Ectodermal cell (in vitro differentiated cells): ENCODE data around the gene PRKCA.

Source experiments
- H3K27ac ChIP-seq: 2 replicates; pipeline ENCODE4 v1.7.0; 2013; ENCODE audit warnings: mild to moderate bottlenecking, low read depth, low read length; ENCODE audit not compliant: insufficient read depth, poor library complexity, severe bottlenecking
- H3K27me3 ChIP-seq: 2 replicates; pipeline ENCODE4 v1.7.0; 2013; ENCODE audit warnings: mild to moderate bottlenecking, low read length; ENCODE audit not compliant: insufficient read depth, control insufficient read depth, poor library complexity, severe bottlenecking
- H3K36me3 ChIP-seq: one replicate; pipeline ENCODE4 v1.7.0; 2013; ENCODE audit warnings: low read length; ENCODE audit not compliant: control insufficient read depth, insufficient read depth
- H3K4me1 ChIP-seq: one replicate; pipeline ENCODE4 v1.7.0; 2013; ENCODE audit warnings: low read length; ENCODE audit not compliant: control insufficient read depth, insufficient read depth
- H3K4me3 ChIP-seq: 2 replicates; pipeline ENCODE4 v1.7.0; 2013; ENCODE audit warnings: low read depth, low read length, control low read depth; ENCODE audit not compliant: insufficient read depth
- H3K9me3 ChIP-seq: 2 replicates; pipeline ENCODE4 v1.7.0; 2013; ENCODE audit warnings: mild to moderate bottlenecking, low read length, moderate library complexity; ENCODE audit not compliant: control insufficient read depth
- WGBS, 2 experiments: methylation state at CpG; one replicate each; pipeline ENCODE4 v1.1.7; 2013; ENCODE audit warnings: missing lambda C conversion rate in 2 of 2; 5-methylcytosine and 5-hydroxymethylcytosine counted together

The PRKCA gene

DNA sequence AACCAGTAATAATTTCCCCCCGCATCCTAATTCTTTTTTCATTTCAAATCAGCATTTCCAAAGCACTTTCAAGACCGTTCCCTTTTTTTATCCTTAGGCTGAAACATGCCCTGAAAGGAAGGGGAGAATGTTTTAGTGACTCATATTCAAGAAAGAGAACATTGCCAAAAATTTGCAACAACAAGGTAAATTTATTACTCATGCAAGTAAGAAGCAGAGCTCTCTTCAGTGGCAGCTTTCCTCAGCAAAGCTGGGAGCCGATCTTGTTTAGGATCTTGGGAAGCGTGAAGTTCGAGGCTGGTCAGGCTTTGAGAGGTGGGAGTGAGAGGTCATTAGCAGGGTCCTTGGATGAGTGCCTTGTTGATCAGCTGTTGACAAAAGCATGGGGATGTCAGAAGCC lies 129.5 kb downstream of the PRKCA start:
- no peaks in the 10 kb centered on the region for H3K9me3 ChIP-seq
- H3K36me3 ChIP-seq: no peaks in the 10 kb centered on the region
- H3K4me3 ChIP-seq: no peak overlapping the region
- H3K27me3 ChIP-seq: no peaks in the 10 kb centered on the region
- peaks cover 18% of the 10 kb centered on the region for H3K4me1 ChIP-seq
- WGBS, 2 experiments: 92 to 95% methylated on average over 4 to 5 of the region's 5 CpGs
- no peak overlapping the region for H3K27ac ChIP-seq

GRCh38 chr17:66432411-66432957 lies 130.1 kb downstream of the PRKCA start:
- Histone ChIP-seq H3K9me3 (no peaks in the 10 kb centered on the region), H3K4me3 (no peak overlapping the region), H3K4me1 (peaks cover 18% of the 10 kb centered on the region), H3K27ac (no peak overlapping the region), H3K36me3 (no peaks in the 10 kb centered on the region), H3K27me3 (no peaks in the 10 kb centered on the region)
- 61 to 73% methylated on average over 2 of the region's 2 CpGs for WGBS, 2 experiments

- 84 to 90% methylated on average over 5 of the region's 5 CpGs for WGBS, 2 experiments
- no peak overlapping the region for H3K4me3 ChIP-seq
Measured at GRCh38 chr17:66432996-66433551, 130.7 kb downstream of the PRKCA start.

DNA sequence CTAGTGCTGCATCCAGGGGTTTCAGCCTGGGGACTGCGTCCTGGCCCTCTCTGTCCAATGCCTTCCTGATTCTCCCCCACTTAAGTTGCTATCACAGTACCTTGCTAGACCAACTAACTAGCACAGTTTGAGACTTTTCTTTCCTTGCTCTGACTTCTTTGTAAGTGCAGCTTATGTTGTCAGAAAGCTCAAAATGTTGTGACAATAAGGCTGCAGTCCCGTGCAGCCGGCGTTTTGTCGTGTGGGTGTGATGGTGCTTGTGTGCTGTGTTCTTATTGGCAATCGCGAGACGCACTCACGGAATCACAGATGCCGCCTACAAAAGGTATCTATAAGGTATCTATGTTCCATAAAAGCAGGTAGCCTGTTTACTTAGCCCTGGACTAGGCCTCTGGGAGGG lies 132.8 kb downstream of the PRKCA start:
- Histone ChIP-seq H3K27ac (no peak overlapping the region), H3K4me3 (no peak overlapping the region), H3K36me3 (no peaks in the 10 kb centered on the region), H3K27me3 (no peaks in the 10 kb centered on the region), H3K4me1 (peaks cover 18% of the 10 kb centered on the region), H3K9me3 (no peaks in the 10 kb centered on the region)
- 93 to 97% methylated on average over 10 of the region's 10 CpGs for WGBS, 2 experiments

More at GRCh38 chr17:66432996-66433551, 130.7 kb downstream of the PRKCA start:
- no peak overlapping the region for H3K27ac ChIP-seq
- no peaks in the 10 kb centered on the region for H3K27me3 ChIP-seq
- peaks cover 18% of the 10 kb centered on the region for H3K4me1 ChIP-seq
- H3K9me3 ChIP-seq: no peaks in the 10 kb centered on the region
- H3K36me3 ChIP-seq: no peaks in the 10 kb centered on the region

- Histone ChIP-seq H3K9me3 (no peaks in the 10 kb centered on the region), H3K4me1 (peaks cover 12% of the 10 kb centered on the region), H3K36me3 (no peaks in the 10 kb centered on the region), H3K27me3 (no peaks in the 10 kb centered on the region), H3K27ac (no peak overlapping the region), H3K4me3 (no peak overlapping the region)
- WGBS, 2 experiments: 91 to 95% methylated on average over 6 of the region's 6 CpGs
Measured at GRCh38 chr17:66436631-66437030, 134.2 kb downstream of the PRKCA start.

GRCh38 chr17:66437476-66438026 lies 135.1 kb downstream of the PRKCA start:
- 78 to 86% methylated on average over 4 to 5 of the region's 5 CpGs for WGBS, 2 experiments
- no peaks in the 10 kb centered on the region for H3K27me3 ChIP-seq
- H3K27ac ChIP-seq: no peak overlapping the region
- H3K4me1 ChIP-seq: peaks cover 8% of the 10 kb centered on the region
- no peak overlapping the region for H3K4me3 ChIP-seq
- no peaks in the 10 kb centered on the region for H3K9me3 ChIP-seq
- H3K36me3 ChIP-seq: no peaks in the 10 kb centered on the region

DNA sequence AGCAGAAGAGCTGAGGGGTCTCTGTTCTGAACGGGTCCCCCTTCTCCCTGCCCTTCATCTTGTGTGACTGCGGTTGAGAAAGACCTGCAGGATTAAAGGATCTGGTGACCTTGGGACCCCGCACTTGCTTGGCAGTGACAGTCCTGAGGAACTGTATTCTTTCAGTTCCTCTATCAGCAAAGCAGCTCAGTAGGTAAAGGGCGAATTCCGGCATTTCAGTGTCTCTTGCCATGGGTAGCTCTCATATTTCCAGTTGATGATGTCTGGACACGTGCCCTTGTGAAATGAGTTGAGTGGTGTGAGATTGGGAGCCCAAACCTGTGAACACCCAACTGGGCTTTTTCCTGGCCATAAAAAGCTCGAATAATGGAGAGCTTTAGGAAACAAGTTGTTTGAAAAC lies 135.7 kb downstream of the PRKCA start:
- Histone ChIP-seq H3K4me3 (no peak overlapping the region), H3K36me3 (no peaks in the 10 kb centered on the region), H3K4me1 (peaks cover 6% of the 10 kb centered on the region), H3K27me3 (no peaks in the 10 kb centered on the region), H3K9me3 (no peaks in the 10 kb centered on the region), H3K27ac (no peak overlapping the region)
- 91 to 93% methylated on average over 7 of the region's 7 CpGs for WGBS, 2 experiments

GRCh38 chr17:66441101-66441661 lies 138.8 kb downstream of the PRKCA start:
- Histone ChIP-seq H3K4me3 (no peak overlapping the region), H3K27ac (no peak overlapping the region), H3K36me3 (no peaks in the 10 kb centered on the region), H3K27me3 (no peaks in the 10 kb centered on the region), H3K4me1 (no peaks in the 10 kb centered on the region), H3K9me3 (no peaks in the 10 kb centered on the region)
- WGBS, 2 experiments: 89% methylated on average over 11 of the region's 11 CpGs

- H3K27me3 ChIP-seq: no peaks in the 10 kb centered on the region
- WGBS, 2 experiments: 91 to 96% methylated on average over 2 of the region's 2 CpGs
Measured at GRCh38 chr17:66443166-66443565, 140.8 kb downstream of the PRKCA start.

GRCh38 chr17:66443606-66444005 lies 141.2 kb downstream of the PRKCA start:
- no peak overlapping the region for H3K4me3 ChIP-seq
- H3K27me3 ChIP-seq: no peaks in the 10 kb centered on the region
- no peaks in the 10 kb centered on the region for H3K4me1 ChIP-seq
- no peak overlapping the region for H3K27ac ChIP-seq
- no peaks in the 10 kb centered on the region for H3K9me3 ChIP-seq
- 91 to 95% methylated on average over 8 to 9 of the region's 9 CpGs for WGBS, 2 experiments
- no peaks in the 10 kb centered on the region for H3K36me3 ChIP-seq

More at GRCh38 chr17:66443166-66443565, 140.8 kb downstream of the PRKCA start:
- H3K36me3 ChIP-seq: no peaks in the 10 kb centered on the region
- H3K4me3 ChIP-seq: no peak overlapping the region
- no peak overlapping the region for H3K27ac ChIP-seq
- H3K9me3 ChIP-seq: no peaks in the 10 kb centered on the region
- no peaks in the 10 kb centered on the region for H3K4me1 ChIP-seq
